ENCODE measurements around the gene DNM3.

DNM3 gene

DNA sequence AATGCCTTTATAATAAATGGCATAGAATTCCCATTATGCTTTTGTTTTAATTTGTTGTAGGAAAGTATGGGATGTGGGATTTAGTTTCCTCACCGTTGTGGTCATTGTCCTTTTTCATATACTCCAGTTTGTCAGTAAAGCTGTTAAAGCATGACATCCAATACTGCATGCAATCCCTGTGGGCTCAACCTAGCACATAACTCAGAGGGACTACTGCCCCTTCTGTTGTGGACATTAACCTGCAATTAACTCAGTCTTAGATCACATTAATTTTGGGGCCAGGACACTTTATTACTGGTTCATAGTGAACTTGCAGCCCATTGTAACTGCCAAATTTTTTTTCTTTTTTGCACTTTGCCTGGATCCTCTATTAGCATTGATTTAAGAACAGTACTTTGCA, 112.5 kb downstream of the DNM3 start:
- H3K4me3 ChIP-seq (ENCODE audit: low read depth, low read length): no peak overlapping the region
- TF ChIP-seq, protein P1, sequence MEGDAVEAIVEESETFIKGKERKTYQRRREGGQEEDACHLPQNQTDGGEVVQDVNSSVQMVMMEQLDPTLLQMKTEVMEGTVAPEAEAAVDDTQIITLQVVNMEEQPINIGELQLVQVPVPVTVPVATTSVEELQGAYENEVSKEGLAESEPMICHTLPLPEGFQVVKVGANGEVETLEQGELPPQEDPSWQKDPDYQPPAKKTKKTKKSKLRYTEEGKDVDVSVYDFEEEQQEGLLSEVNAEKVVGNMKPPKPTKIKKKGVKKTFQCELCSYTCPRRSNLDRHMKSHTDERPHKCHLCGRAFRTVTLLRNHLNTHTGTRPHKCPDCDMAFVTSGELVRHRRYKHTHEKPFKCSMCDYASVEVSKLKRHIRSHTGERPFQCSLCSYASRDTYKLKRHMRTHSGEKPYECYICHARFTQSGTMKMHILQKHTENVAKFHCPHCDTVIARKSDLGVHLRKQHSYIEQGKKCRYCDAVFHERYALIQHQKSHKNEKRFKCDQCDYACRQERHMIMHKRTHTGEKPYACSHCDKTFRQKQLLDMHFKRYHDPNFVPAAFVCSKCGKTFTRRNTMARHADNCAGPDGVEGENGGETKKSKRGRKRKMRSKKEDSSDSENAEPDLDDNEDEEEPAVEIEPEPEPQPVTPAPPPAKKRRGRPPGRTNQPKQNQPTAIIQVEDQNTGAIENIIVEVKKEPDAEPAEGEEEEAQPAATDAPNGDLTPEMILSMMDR (IDR thresholded peaks at IDR 0.05; ENCODE audit: low read depth, low read length): no peak
- TF ChIP-seq MYC (IDR thresholded peaks at IDR 0.05; ENCODE audit: low read depth, low read length): no peak
- TF ChIP-seq POLR2A (IDR thresholded peaks at IDR 0.05; ENCODE audit: extremely low read depth, insufficient read length): no peak
- no peak for DNase-seq (ENCODE audit: low read depth)

DNA sequence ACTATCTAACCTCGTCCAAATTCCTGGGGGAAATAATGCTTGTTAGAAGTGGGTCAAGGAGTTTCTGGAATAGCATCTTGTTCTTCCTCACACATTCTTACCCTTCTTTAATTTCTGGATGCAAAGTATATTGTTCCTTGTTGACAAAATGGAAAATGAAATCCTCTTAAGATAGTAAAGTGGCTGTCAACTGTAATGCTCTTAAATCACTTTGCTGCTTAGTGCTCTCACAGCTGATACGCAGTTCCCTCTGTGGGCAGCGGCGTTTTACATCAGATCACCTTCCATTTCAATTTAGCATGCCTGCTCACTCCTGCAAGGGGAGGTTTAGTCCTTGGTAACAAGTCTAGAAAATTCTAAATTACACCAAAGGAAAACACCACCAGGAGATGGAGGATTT, 113.1 kb downstream of the DNM3 start:
- no peak overlapping the region for H3K4me3 ChIP-seq (ENCODE audit: low read depth, low read length)
- TF ChIP-seq, protein P2, sequence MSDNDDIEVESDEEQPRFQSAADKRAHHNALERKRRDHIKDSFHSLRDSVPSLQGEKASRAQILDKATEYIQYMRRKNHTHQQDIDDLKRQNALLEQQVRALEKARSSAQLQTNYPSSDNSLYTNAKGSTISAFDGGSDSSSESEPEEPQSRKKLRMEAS (IDR thresholded peaks at IDR 0.05; ENCODE audit: low read depth, low read length): no peak
- no peak for TF ChIP-seq POLR2A (IDR thresholded peaks at IDR 0.05; ENCODE audit: extremely low read depth, insufficient read length)
- no peak for TF ChIP-seq MYC (IDR thresholded peaks at IDR 0.05; ENCODE audit: low read depth, low read length)
- TF ChIP-seq, protein P1 (IDR thresholded peaks at IDR 0.05; ENCODE audit: low read depth, low read length): no peak

DNA sequence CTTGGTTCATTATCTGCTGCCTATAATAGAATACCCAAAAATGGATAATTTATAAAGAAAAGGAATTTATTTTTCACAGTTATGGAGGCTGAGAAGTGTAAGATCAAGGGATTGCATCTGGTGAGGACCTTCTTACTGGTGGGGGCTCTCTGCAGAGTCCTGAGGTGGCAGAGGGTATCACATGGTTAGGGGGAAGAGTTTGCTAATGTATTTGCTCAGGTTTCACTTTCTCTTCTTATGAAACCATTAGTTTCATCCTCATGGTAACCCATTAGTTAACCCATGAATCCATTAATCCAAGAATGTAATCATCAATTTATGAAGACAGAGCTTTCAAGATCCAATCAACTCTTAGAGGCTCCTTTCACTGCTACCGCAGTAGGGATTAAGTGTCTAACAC, 120.6 kb downstream of the DNM3 start:
- no peak overlapping the region for H3K4me3 ChIP-seq (ENCODE audit: low read depth, low read length)
- TF ChIP-seq POLR2A (IDR thresholded peaks at IDR 0.05; ENCODE audit: extremely low read depth, insufficient read length) (no peak), MYC (IDR thresholded peaks at IDR 0.05; ENCODE audit: low read depth, low read length) (no peak)
- TF ChIP-seq, protein P2 (IDR thresholded peaks at IDR 0.05; ENCODE audit: low read depth, low read length): no peak
- TF ChIP-seq, protein P1 (IDR thresholded peaks at IDR 0.05; ENCODE audit: low read depth, low read length): no peak
- no peak for DNase-seq (ENCODE audit: low read depth)

More for the DNA sequence above, 113.1 kb downstream of the DNM3 start:
- DNase-seq (ENCODE audit: low read depth): no peak

DNA sequence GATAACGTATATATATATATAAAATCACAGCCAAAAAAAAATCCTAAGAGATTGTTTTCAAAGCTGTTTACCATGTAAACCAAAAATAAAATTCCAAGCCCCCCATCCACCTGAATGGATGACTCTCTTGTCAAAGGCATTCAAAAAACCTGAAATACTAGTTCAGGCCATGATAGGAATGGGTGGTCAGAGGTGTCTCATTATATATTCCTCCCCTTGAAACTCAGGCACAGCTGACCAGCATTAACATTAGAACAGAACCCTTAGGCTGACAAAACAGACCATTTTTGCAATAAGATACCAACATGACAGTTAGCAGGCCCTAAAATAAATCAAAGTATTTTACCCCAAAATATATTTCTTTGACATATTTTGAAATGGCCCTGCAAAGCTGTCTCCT, 122.5 kb downstream of the DNM3 start:
- TF ChIP-seq, protein P2 (IDR thresholded peaks at IDR 0.05; ENCODE audit: low read depth, low read length): no peak
- H3K4me3 ChIP-seq (ENCODE audit: low read depth, low read length): no peak overlapping the region
- DNase-seq (ENCODE audit: low read depth): no peak

DNA sequence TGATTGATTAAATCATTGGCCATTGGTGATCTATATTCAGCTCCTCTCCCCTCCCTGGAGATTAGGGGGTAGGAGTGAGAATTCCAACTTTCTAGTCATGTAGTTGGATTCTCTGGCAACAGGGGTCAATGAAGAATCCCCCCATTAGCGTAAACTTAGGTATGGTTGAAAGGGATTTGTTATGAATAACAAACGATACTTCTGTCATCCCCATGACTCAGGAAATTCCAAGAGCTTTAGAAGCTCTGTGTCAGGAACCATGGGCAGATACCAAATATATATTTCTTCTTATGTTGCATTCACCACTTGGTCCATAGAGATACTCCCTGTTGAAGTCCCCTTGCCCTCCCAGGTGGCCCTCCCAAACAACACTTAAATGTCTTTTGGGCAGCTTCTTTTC, 124.5 kb downstream of the DNM3 start:
- no peak for DNase-seq (ENCODE audit: low read depth)
- TF ChIP-seq, protein P2 (IDR thresholded peaks at IDR 0.05; ENCODE audit: low read depth, low read length): no peak
- TF ChIP-seq POLR2A (IDR thresholded peaks at IDR 0.05; ENCODE audit: extremely low read depth, insufficient read length) (no peak), MYC (IDR thresholded peaks at IDR 0.05; ENCODE audit: low read depth, low read length) (no peak)
- TF ChIP-seq, protein P1 (IDR thresholded peaks at IDR 0.05; ENCODE audit: low read depth, low read length): no peak
- no peak overlapping the region for H3K4me3 ChIP-seq (ENCODE audit: low read depth, low read length)

DNA sequence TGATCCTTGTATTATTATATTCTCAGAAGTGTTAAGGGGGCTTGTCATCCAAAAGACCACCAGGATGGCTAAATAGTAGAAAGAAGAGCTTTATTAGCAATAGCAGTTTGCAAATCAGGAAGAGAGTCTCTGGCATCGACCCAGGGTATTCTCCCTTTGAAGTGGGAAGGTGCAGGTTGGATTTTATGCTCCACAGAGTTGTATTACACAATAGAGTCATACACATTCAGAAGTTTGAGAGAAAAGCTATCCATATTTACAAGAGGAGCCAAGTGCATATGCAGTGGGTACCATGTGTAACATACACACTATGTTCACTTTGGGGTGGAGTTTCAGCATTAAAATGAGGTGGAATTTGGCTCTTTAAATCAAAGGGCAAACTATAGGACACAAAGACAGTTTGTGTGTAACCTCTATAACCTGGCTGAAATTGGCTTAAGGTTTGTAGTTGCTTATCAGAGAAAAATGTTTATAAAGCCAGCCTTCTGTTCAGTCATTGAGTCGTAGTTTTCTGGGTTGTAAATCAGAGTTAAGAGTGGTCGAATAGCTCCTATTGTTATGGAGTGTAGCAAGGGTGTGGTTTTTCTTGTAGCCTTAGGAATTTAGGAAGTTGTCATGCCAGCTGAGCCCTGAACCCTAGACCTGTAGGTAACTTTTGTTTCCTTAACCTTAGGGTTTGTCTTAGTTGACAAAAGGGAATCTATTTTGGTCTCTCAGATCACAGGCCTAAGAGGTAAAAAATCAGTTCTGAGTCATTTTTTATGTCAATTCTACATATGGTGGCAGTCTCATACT, 125.3 kb downstream of the DNM3 start:
- no peak overlapping the region for H3K4me3 ChIP-seq (ENCODE audit: low read depth, low read length)
- TF ChIP-seq, protein P1 (IDR thresholded peaks at IDR 0.05; ENCODE audit: low read depth, low read length): no peak
- TF ChIP-seq MYC (IDR thresholded peaks at IDR 0.05; ENCODE audit: low read depth, low read length) (no peak), POLR2A (IDR thresholded peaks at IDR 0.05; ENCODE audit: extremely low read depth, insufficient read length) (no peak)
- TF ChIP-seq, protein P2 (IDR thresholded peaks at IDR 0.05; ENCODE audit: low read depth, low read length): no peak
- DNase-seq (ENCODE audit: low read depth): no peak
